ENCODE results near the gene TAOK3. TPM values are rescaled to one million over a fixed set of nuclear protein-coding genes. Genes with fewer than 3 reads are reported as not detected.

Gene TAOK3
- total and polyA plus RNA-seq, 9 of the 15 experiments (the other 6 are each of a cell fraction or from before 2014, with no cell fraction given) = 24.3 to 83.5 (median 47.1) TPM

GRCh38 chr12:118145113-118145797 is 227.5 kb downstream of the TAOK3 start:
- CTCF ChIA-PET (ENCODE audit: low intra/inter-chr PET ratio) = no interaction called here
- no peak for ATAC-seq

GRCh38 chr12:118144499-118144898 is 228.2 kb downstream of the TAOK3 start:
- Histone ChIP-seq H3K4me1 (replicated peaks in 1 of 2; ENCODE audit: control insufficient read depth in 2 of 2, insufficient read depth in 2 of 2, low read length in 2 of 2) (0 out of 5 replicates have a peak, but pooled peaks cover 0 to 3% of the 10 kb centered on the region in 2 experiments), H3K79me2 (ENCODE audit: control insufficient read depth, insufficient read depth, low read length) (no peaks in the 10 kb centered on the region), H3K4me2 (ENCODE audit: insufficient read depth, low read length) (no peak overlapping the region), H3K9me3 (replicated peaks; ENCODE audit: control insufficient read depth, insufficient read depth, low read depth, low read length) (no peaks in the 10 kb centered on the region), H2AFZ (ENCODE audit: low read depth, low read length) (no peak overlapping the region), H3K9ac (ENCODE audit: insufficient read depth in 1 of 2, low read depth in 2 of 2, low read length in 2 of 2) (no peak overlapping the region), H3K27me3 (ENCODE audit: control insufficient read depth in 2 of 2, insufficient read depth in 2 of 2, low read length in 2 of 2) (no peaks in the 10 kb centered on the region), H3K9me1 (ENCODE audit: control insufficient read depth, insufficient read depth, low read length) (no peaks in the 10 kb centered on the region), H3K4me3 (no peak overlapping the region), H3K27ac (ENCODE audit: extremely low read depth, low read depth, low read length) (no peak overlapping the region), H3K36me3 (ENCODE audit: control insufficient read depth, insufficient read depth, low read length) (peaks cover 67% of the 10 kb centered on the region; the same call in 2 of the 3 replicates), H4K20me1 (replicated peaks; ENCODE audit: control insufficient read depth, insufficient read depth, low read length) (no peaks in the 10 kb centered on the region)
- in situ Hi-C loops (cut with MboI) = no loop called here
- WGBS (ENCODE audit: insufficient coverage, low coverage, missing lambda C conversion rate) = 92% methylated on average over 13 of the region's 13 CpGs
- no peak for DNase-seq (ENCODE audit: extremely low read depth in 1 of 4, low spot score in 3 of 4)
- BruUV-seq (replicated peaks) = no TSS peak
- ATAC-seq = no peak
- intact Hi-C loops (cut with micrococcal nuclease) = no loop called here
- no peak for FAIRE-seq
- CTCF ChIA-PET (ENCODE audit: low intra/inter-chr PET ratio) = no interaction called here
- TF ChIP-seq DACH1 (IDR thresholded peaks at IDR 0.05; ENCODE audit: partially characterized antibody) (no peak), CCAR2 (IDR thresholded peaks at IDR 0.05; ENCODE audit: low read depth, low read length) (no peak), GTF2B (IDR thresholded peaks at IDR 0.05; ENCODE audit: extremely low read depth, insufficient read length) (no peak), THAP7 (CRISPR knock-in tag; IDR thresholded peaks at IDR 0.05) (no peak), SRSF9 (IDR thresholded peaks at IDR 0.05; ENCODE audit: borderline replicate concordance, low read depth, low read length) (no peak), ZNF212 (CRISPR knock-in tag; IDR thresholded peaks at IDR 0.05) (no peak), TCF7L2 (IDR thresholded peaks at IDR 0.05; ENCODE audit: low read depth, low read length) (no peak), ZNF41 (CRISPR knock-in tag; conservative IDR thresholded peaks at IDR 0.05) (no peak), MNT (conservative IDR thresholded peaks at IDR 0.05) (no peak), COPS2 (conservative IDR thresholded peaks at IDR 0.05) (no peak)
- POLR2A ChIA-PET = interaction anchor here (0.6 to 1.7 kb wide), 2 partner anchors 9 to 59 kb away, joined by 3 to 11 read pairs; no protein-coding TSS in a partner anchor

More at GRCh38 chr12:118145113-118145797, 227.5 kb downstream of the TAOK3 start:
- H3K9ac ChIP-seq (ENCODE audit: insufficient read depth in 1 of 2, low read depth in 2 of 2, low read length in 2 of 2) = no peak overlapping the region
- no peaks in the 10 kb centered on the region for H4K20me1 ChIP-seq (replicated peaks; ENCODE audit: control insufficient read depth, insufficient read depth, low read length)
- no peak for TF ChIP-seq NFIX (CRISPR knock-in tag; IDR thresholded peaks at IDR 0.05; ENCODE audit: low read depth)
- TF ChIP-seq TGIF2 (CRISPR knock-in tag; IDR thresholded peaks at IDR 0.05) = no peak
- TF ChIP-seq U2AF2 (optimal IDR thresholded peaks at IDR 0.05; ENCODE audit: low read depth, low read length) = no peak
- no peak for TF ChIP-seq RNF2 (IDR thresholded peaks at IDR 0.05)
- WGBS (ENCODE audit: insufficient coverage, low coverage, missing lambda C conversion rate) = 92% methylated on average over 7 of the region's 7 CpGs
- BruUV-seq (replicated peaks) = TSS peak; percentile 89
- H3K36me3 ChIP-seq (ENCODE audit: control insufficient read depth, insufficient read depth, low read length) = peaks cover 66% of the 10 kb centered on the region; the same call in 2 of the 3 replicates
- H3K9me3 ChIP-seq (replicated peaks; ENCODE audit: control insufficient read depth, insufficient read depth, low read depth, low read length) = no peaks in the 10 kb centered on the region
- DNase-seq (ENCODE audit: extremely low read depth in 1 of 4, low spot score in 3 of 4) (no peak), FAIRE-seq (no peak)
- no peak overlapping the region for H3K4me2 ChIP-seq (ENCODE audit: insufficient read depth, low read length)
- POLR2A ChIA-PET = interaction anchor here (0.6 to 1.7 kb wide), 2 partner anchors 8 to 58 kb away, joined by 3 to 11 read pairs; no protein-coding TSS in a partner anchor
- in situ Hi-C loops (cut with MboI) = no loop called here
- 0 out of 5 replicates have a peak, but pooled peaks cover 0 to 3% of the 10 kb centered on the region in 2 experiments for H3K4me1 ChIP-seq (replicated peaks in 1 of 2; ENCODE audit: control insufficient read depth in 2 of 2, insufficient read depth in 2 of 2, low read length in 2 of 2)
- H3K4me3 ChIP-seq = no peak overlapping the region
- no peak overlapping the region for H2AFZ ChIP-seq (ENCODE audit: low read depth, low read length)
- no peaks in the 10 kb centered on the region for H3K79me2 ChIP-seq (ENCODE audit: control insufficient read depth, insufficient read depth, low read length)
- H3K9me1 ChIP-seq (ENCODE audit: control insufficient read depth, insufficient read depth, low read length) = no peaks in the 10 kb centered on the region
- H3K27ac ChIP-seq (ENCODE audit: extremely low read depth, low read depth, low read length) = no peak overlapping the region
- intact Hi-C loops (cut with micrococcal nuclease) = no loop called here
- no peaks in the 10 kb centered on the region for H3K27me3 ChIP-seq (ENCODE audit: control insufficient read depth in 2 of 2, insufficient read depth in 2 of 2, low read length in 2 of 2)

Measured in K562 (cell line).